ENCODE results near the gene PFDN6. TPM values are rescaled to one million over a fixed set of nuclear protein-coding genes. Genes with fewer than 3 reads are reported as not detected.
A peak's percentile ranks its signal among the peaks of the same experiment; 100 is the strongest.
"Not testable (repeated sequence)": the region's sequence is repeated elsewhere in the genome, so short reads cannot be mapped to it uniquely, and the experiment has no call there.

Gene PFDN6
- 10 to 100 TPM; 78.6 to 83.4 (median 79.5) TPM for polyA plus RNA-seq (ENCODE audit: insufficient read length in 3 of 3)

GRCh38 chr6:33288921-33289783, at the start of gene PFDN6, which contains the start of gene WDR46:
Gene PFDN6 (plus strand): TSS chr6:33289601. CDS start chr6:33289857, 256 bp downstream.
Gene WDR46 (minus strand): TSS chr6:33289239. CDS start chr6:33289170, 69 bp downstream.
- peak; percentile 93 to 94 (median 93) for DNase-seq (ENCODE audit: low read depth in 3 of 3, low spot score in 2 of 3)

- no peak for DNase-seq (ENCODE audit: low read depth in 3 of 3, low spot score in 2 of 3)
Measured at GRCh38 chr6:33241968-33242367, 47.4 kb upstream of the PFDN6 start.

GRCh38 chr6:33243476-33243875, 45.9 kb upstream of the PFDN6 start:
- DNase-seq (ENCODE audit: low read depth in 3 of 3, low spot score in 2 of 3) = no peak

GRCh38 chr6:33247977-33248642, 41.3 kb upstream of the PFDN6 start:
- peak; percentile 82 to 87 (median 83) for DNase-seq (ENCODE audit: low read depth in 3 of 3, low spot score in 2 of 3)

GRCh38 chr6:33248643-33248931, 40.8 kb upstream of the PFDN6 start:
- DNase-seq (ENCODE audit: low read depth in 3 of 3, low spot score in 2 of 3) = peak in 1 of 3 donors; percentile 47

- DNase-seq (ENCODE audit: low read depth in 3 of 3, low spot score in 2 of 3) = peak; percentile 91 to 96 (median 93)
Measured at GRCh38 chr6:33248932-33249731, 40.3 kb upstream of the PFDN6 start.

GRCh38 chr6:33249732-33250630, 39.4 kb upstream of the PFDN6 start:
- no peak for DNase-seq (ENCODE audit: low read depth in 3 of 3, low spot score in 2 of 3)

- DNase-seq (ENCODE audit: low read depth in 3 of 3, low spot score in 2 of 3) = no peak
Measured at GRCh38 chr6:33250731-33251130, 38.7 kb upstream of the PFDN6 start.

GRCh38 chr6:33251395-33252012, 37.9 kb upstream of the PFDN6 start:
- DNase-seq (ENCODE audit: low read depth in 3 of 3, low spot score in 2 of 3) = no peak

GRCh38 chr6:33252759-33253158, 36.6 kb upstream of the PFDN6 start:
- no peak for DNase-seq (ENCODE audit: low read depth in 3 of 3, low spot score in 2 of 3)

GRCh38 chr6:33254591-33254990, 34.8 kb upstream of the PFDN6 start:
- DNase-seq (ENCODE audit: low read depth in 3 of 3, low spot score in 2 of 3) = no peak

GRCh38 chr6:33259032-33259431, 30.4 kb upstream of the PFDN6 start:
- DNase-seq (ENCODE audit: low read depth in 3 of 3, low spot score in 2 of 3) = no peak

GRCh38 chr6:33262490-33262889, 26.9 kb upstream of the PFDN6 start:
- DNase-seq (ENCODE audit: low read depth in 3 of 3, low spot score in 2 of 3) = not testable (repeated sequence)

GRCh38 chr6:33264015-33264414, 25.4 kb upstream of the PFDN6 start:
- DNase-seq (ENCODE audit: low read depth in 3 of 3, low spot score in 2 of 3) = no peak

GRCh38 chr6:33271117-33271467, 18.3 kb upstream of the PFDN6 start:
- DNase-seq (ENCODE audit: low read depth in 3 of 3, low spot score in 2 of 3) = peak in 1 of 3 donors; percentile 38

GRCh38 chr6:33271468-33272274, 17.7 kb upstream of the PFDN6 start, which contains the start of the genes RPS18 and VPS52:
Gene RPS18 (plus strand): TSS chr6:33272075. CDS start chr6:33272120, 45 bp downstream.
Gene VPS52 (minus strand): TSS chr6:33271876. CDS start chr6:33271675, 201 bp downstream.
- DNase-seq (ENCODE audit: low read depth in 3 of 3, low spot score in 2 of 3) = peak; percentile 98 to 100 (median 99)

GRCh38 chr6:33272275-33273128, 16.9 kb upstream of the PFDN6 start:
- DNase-seq (ENCODE audit: low read depth in 3 of 3, low spot score in 2 of 3) = no peak

Measured in right renal cortex interstitium (tissue), 3 donors.